Trophoblast cell (in vitro differentiated cells and primary cell): Measurements from ENCODE around the gene ELK1.

ENCODE experiments used
- DNase-seq, 2 donors: peaks; one replicate each; pipeline ENCODE4 v3.0.0-alpha.2; 2016
- H2AFZ ChIP-seq: 2 replicates; pipeline ENCODE4 v1.6.1; 2013; ENCODE audit warnings: low read length, moderate library complexity, mild to moderate bottlenecking; ENCODE audit not compliant: insufficient read depth, poor library complexity
- H2AK5ac ChIP-seq: 2 replicates; pipeline ENCODE4 v1.6.1; 2013; ENCODE audit warnings: mild to moderate bottlenecking, low read length
- H2BK120ac ChIP-seq: 2 replicates; pipeline ENCODE4 v1.6.1; 2013; ENCODE audit warnings: low read length, mild to moderate bottlenecking, moderate library complexity; ENCODE audit not compliant: insufficient read depth, poor library complexity
- H2BK12ac ChIP-seq: 2 replicates; pipeline ENCODE4 v1.6.1; 2013; ENCODE audit warnings: mild to moderate bottlenecking, low read length, moderate library complexity
- H2BK5ac ChIP-seq: 2 replicates; pipeline ENCODE4 v1.6.1; 2013; ENCODE audit warnings: low read length, low read depth, moderate library complexity, mild to moderate bottlenecking; ENCODE audit not compliant: poor library complexity
- H3K14ac ChIP-seq: 2 replicates; pipeline ENCODE4 v1.6.1; 2013; ENCODE audit warnings: mild to moderate bottlenecking, low read length
- H3K18ac ChIP-seq: 2 replicates; pipeline ENCODE4 v1.6.1; 2013; ENCODE audit warnings: mild to moderate bottlenecking, low read length
- H3K23ac ChIP-seq: 2 replicates; pipeline ENCODE4 v1.6.1; 2013; ENCODE audit warnings: low read length
- H3K27ac ChIP-seq: 2 replicates; pipeline ENCODE4 v1.5.1; 2013; ENCODE audit warnings: low read depth, mild to moderate bottlenecking, inconsistent platforms, low read length, moderate library complexity
- H3K27me3 ChIP-seq: 2 replicates; pipeline ENCODE4 v1.6.1; 2013; ENCODE audit warnings: inconsistent platforms, mild to moderate bottlenecking, low read length, moderate library complexity; ENCODE audit not compliant: insufficient read depth
- H3K36me3 ChIP-seq, 2 experiments: 1 replicate in 1 of 2; 2 replicates in 1 of 2; pipeline ENCODE4 v1.6.1; 2013; ENCODE audit warnings: low read length in 2 of 2, mild to moderate bottlenecking in 2 of 2, moderate library complexity in 1 of 2; ENCODE audit not compliant: insufficient read depth in 2 of 2, control insufficient read depth in 1 of 2
- H3K4ac ChIP-seq: 2 replicates; pipeline ENCODE4 v1.6.1; 2013; ENCODE audit warnings: low read depth, mild to moderate bottlenecking, low read length, moderate library complexity
- H3K4me1 ChIP-seq, 2 experiments: 1 replicate in 1 of 2; 2 replicates in 1 of 2; pipeline ENCODE4 v1.6.1; 2013; ENCODE audit warnings: low read length in 2 of 2, mild to moderate bottlenecking in 2 of 2, moderate library complexity in 1 of 2; ENCODE audit not compliant: insufficient read depth in 2 of 2, control insufficient read depth in 1 of 2
- H3K4me2 ChIP-seq: 2 replicates; pipeline ENCODE4 v1.6.1; 2013; ENCODE audit warnings: inconsistent platforms, mild to moderate bottlenecking, low read length, moderate library complexity
- H3K4me3 ChIP-seq: 2 replicates; pipeline ENCODE4 v1.5.1; 2013; ENCODE audit warnings: mild to moderate bottlenecking, low read depth, low read length, inconsistent platforms
- H3K79me1 ChIP-seq: one replicate; pipeline ENCODE4 v1.6.1; 2013; ENCODE audit warnings: low read length
- H3K79me2 ChIP-seq: 2 replicates; pipeline ENCODE4 v1.6.1; 2013; ENCODE audit warnings: low read length, mild to moderate bottlenecking; ENCODE audit not compliant: control insufficient read depth, insufficient read depth, poor library complexity
- H3K9ac ChIP-seq: 2 replicates; pipeline ENCODE4 v1.6.1; 2013; ENCODE audit warnings: mild to moderate bottlenecking, low read length
- H3K9me3 ChIP-seq: 2 replicates; pipeline ENCODE4 v1.6.1; 2013; ENCODE audit warnings: low read depth, mild to moderate bottlenecking, control low read depth, inconsistent platforms, low read length; ENCODE audit not compliant: insufficient read depth
- H4K12ac ChIP-seq: 2 replicates; pipeline ENCODE4 v1.6.1; 2013; ENCODE audit warnings: low read depth, mild to moderate bottlenecking, low read length, moderate library complexity
- H4K8ac ChIP-seq: 2 replicates; pipeline ENCODE4 v1.6.1; 2013; ENCODE audit warnings: low read depth, mild to moderate bottlenecking, low read length, moderate library complexity
- H4K91ac ChIP-seq: one replicate; pipeline ENCODE4 v1.6.1; 2013; ENCODE audit warnings: low read depth, mild to moderate bottlenecking, low read length, moderate library complexity
- WGBS: extraction: QIAGEN DNeasy Blood & Tissue Kit; methylation state at CpG from one replicate; pipeline ENCODE4 v1.1.7; 2013; ENCODE audit warnings: missing lambda C conversion rate; ENCODE audit not compliant: insufficient read length, insufficient coverage; ENCODE audit errors: extremely low coverage; 5-methylcytosine and 5-hydroxymethylcytosine counted together

ELK1 gene

DNA sequence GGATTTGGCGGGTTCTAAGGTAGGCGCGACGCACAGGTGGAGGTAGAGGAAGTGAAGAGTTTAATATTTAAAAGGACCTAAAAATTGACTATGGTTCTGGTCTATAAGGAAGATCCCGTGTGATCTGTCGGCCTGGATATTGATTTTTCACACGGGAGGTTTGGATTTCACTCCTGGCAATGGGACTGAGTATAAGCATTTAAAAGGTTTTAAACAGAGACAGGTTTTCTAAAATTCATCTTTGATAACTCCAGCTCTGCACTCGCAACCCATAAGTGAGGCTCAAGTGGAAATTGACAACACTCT, 9.0 kb upstream of the ELK1 start:
- no CpG with 5 or more reads among the region's 8 CpGs for WGBS

DNA sequence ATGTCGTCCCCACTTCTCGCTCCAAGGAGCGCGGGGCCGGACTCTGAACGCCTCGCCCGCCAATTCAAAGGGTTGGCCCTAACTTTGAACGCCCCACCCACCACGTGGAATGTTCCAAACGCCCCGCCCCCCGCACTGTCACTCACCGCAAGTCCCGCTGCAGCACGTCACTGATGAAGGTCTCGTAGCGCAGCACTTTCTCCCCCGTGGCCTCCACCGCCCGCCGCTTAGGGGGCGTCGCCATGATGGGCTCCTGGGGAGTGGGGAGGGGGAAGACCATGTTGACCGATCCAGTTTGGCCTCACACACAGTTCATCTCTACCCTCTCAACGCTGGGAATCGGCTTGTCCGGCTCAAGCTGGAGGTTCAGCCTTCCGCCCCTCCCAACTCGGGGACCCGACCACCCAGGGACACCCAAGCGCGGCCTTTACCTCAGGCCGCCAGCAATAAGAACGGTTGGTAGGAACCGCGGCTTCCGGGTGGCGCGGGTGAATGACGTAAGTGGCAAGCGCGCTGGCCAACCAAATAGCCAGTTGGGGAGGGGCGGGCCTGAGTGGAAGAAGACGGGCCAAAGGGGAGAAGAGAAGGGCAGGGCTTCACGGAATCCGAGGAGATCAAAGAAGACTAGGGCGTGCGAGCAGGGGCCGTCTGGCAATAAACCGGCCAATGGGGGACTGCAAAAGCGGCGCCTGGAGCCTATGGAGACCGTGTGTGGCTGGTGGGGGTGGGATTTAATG, 8.5 kb upstream of the ELK1 start, which contains the start of gene UXT:
TSS of gene UXT (minus strand) at position 497 of the 737 bp plus-strand sequence. CDS start at position 244, 253 bp downstream.
- Histone ChIP-seq H3K9me3 (no peaks in the 10 kb centered on the region), H2AK5ac (no peak within 1 kb of the TSS), H3K9ac (peak within 1 kb of the TSS; percentile 93), H3K27me3 (no peaks in the 10 kb centered on the region), H3K14ac (peak within 1 kb of the TSS; percentile 95), H2BK120ac (peak within 1 kb of the TSS; percentile 85), H3K4me3 (peak within 1 kb of the TSS; percentile 88), H2BK12ac (no peak within 1 kb of the TSS), H3K79me2 (no peaks in the 10 kb centered on the region), H3K79me1 (peaks cover 4% of the 10 kb centered on the region), H3K36me3 (peaks cover 4 to 16% of the 10 kb centered on the region in 2 experiments), H3K4me1 (peaks cover 0 to 3% of the 10 kb centered on the region in 2 experiments), H3K23ac (no peak within 1 kb of the TSS), H2AFZ (peak within 1 kb of the TSS; percentile 54), H4K8ac (peak within 1 kb of the TSS; percentile 94), H3K4me2 (peak within 1 kb of the TSS; percentile 54), H4K91ac (peak within 1 kb of the TSS; percentile 75), H3K18ac (peak within 1 kb of the TSS; percentile 76), H4K12ac (peak within 1 kb of the TSS; percentile 66), H3K4ac (no peak within 1 kb of the TSS), H2BK5ac (peak within 1 kb of the TSS; percentile 36), H3K27ac (peak within 1 kb of the TSS; percentile 86)
- no CpG with 5 or more reads among the region's 54 CpGs for WGBS
- DNase-seq, result peak; percentile 83 to 87

More for the DNA sequence above, 9.0 kb upstream of the ELK1 start:
- Histone ChIP-seq H3K4me3 (no peak overlapping the region), H3K36me3 (peaks cover 4 to 16% of the 10 kb centered on the region in 2 experiments), H3K9me3 (no peaks in the 10 kb centered on the region), H3K9ac (no peak overlapping the region), H4K91ac (no peak overlapping the region), H2AK5ac (no peak overlapping the region), H4K12ac (peak overlapping the region; percentile 66), H2BK120ac (no peak overlapping the region), H3K18ac (no peak overlapping the region), H3K4me2 (peak overlapping the region; percentile 54), H3K27ac (peak overlapping the region; percentile 86), H3K79me1 (peaks cover 4% of the 10 kb centered on the region), H3K23ac (no peak overlapping the region), H2BK12ac (no peak overlapping the region), H2BK5ac (no peak overlapping the region), H3K4me1 (peaks cover 0 to 3% of the 10 kb centered on the region in 2 experiments), H3K79me2 (no peaks in the 10 kb centered on the region), H3K4ac (no peak overlapping the region), H3K14ac (no peak overlapping the region), H2AFZ (no peak overlapping the region), H4K8ac (peak overlapping the region; percentile 70), H3K27me3 (no peaks in the 10 kb centered on the region)
- no peak for DNase-seq

GRCh38 chrX:47658301-47658683, 7.9 kb upstream of the ELK1 start:
- H3K14ac ChIP-seq, result peak overlapping the region; percentile 70
- no peak overlapping the region for H2BK5ac ChIP-seq
- peaks cover 4% of the 10 kb centered on the region for H3K79me1 ChIP-seq
- no peak overlapping the region for H2BK120ac ChIP-seq
- no peak overlapping the region for H3K23ac ChIP-seq
- no peak for DNase-seq
- H2AK5ac ChIP-seq, result no peak overlapping the region
- H3K18ac ChIP-seq, result no peak overlapping the region
- no peak overlapping the region for H3K9ac ChIP-seq
- H4K91ac ChIP-seq, result peak overlapping the region; percentile 75
- H2AFZ ChIP-seq, result peak overlapping the region; percentile 54
- H3K9me3 ChIP-seq, result no peaks in the 10 kb centered on the region
- peak overlapping the region; percentile 49 for H3K4me2 ChIP-seq
- H2BK12ac ChIP-seq, result no peak overlapping the region
- no CpG with 5 or more reads among the region's 13 CpGs for WGBS
- peak overlapping the region; percentile 88 for H3K4me3 ChIP-seq
- peak overlapping the region; percentile 94 for H4K8ac ChIP-seq
- no peak overlapping the region for H3K27ac ChIP-seq
- no peaks in the 10 kb centered on the region for H3K79me2 ChIP-seq
- H3K27me3 ChIP-seq, result no peaks in the 10 kb centered on the region
- peaks cover 4 to 16% of the 10 kb centered on the region in 2 experiments for H3K36me3 ChIP-seq
- H3K4me1 ChIP-seq, result peaks cover 0 to 3% of the 10 kb centered on the region in 2 experiments
- no peak overlapping the region for H3K4ac ChIP-seq
- H4K12ac ChIP-seq, result peak overlapping the region; percentile 54

- peak overlapping the region; percentile 23 for H3K4me3 ChIP-seq
- H2BK120ac ChIP-seq, result no peak overlapping the region
- no peak overlapping the region for H2AFZ ChIP-seq
- peaks cover 3% of the 10 kb centered on the region for H3K79me2 ChIP-seq
- no peak overlapping the region for H3K4ac ChIP-seq
- H3K27ac ChIP-seq, result no peak overlapping the region
- no peak overlapping the region for H2BK12ac ChIP-seq
- no peak overlapping the region for H4K91ac ChIP-seq
- no peak overlapping the region for H4K8ac ChIP-seq
- no peak overlapping the region for H3K14ac ChIP-seq
- H3K4me2 ChIP-seq, result peak overlapping the region; percentile 81
- H3K18ac ChIP-seq, result no peak overlapping the region
- no peak overlapping the region for H2AK5ac ChIP-seq
- DNase-seq, result no peak
- H3K27me3 ChIP-seq, result no peaks in the 10 kb centered on the region
- H3K79me1 ChIP-seq, result peaks cover 6% of the 10 kb centered on the region
- peaks cover 2 to 9% of the 10 kb centered on the region in 2 experiments for H3K36me3 ChIP-seq
- H2BK5ac ChIP-seq, result no peak overlapping the region
- H3K23ac ChIP-seq, result no peak overlapping the region
- H4K12ac ChIP-seq, result no peak overlapping the region
- WGBS, result no CpG with 5 or more reads among the region's 19 CpGs
- peaks cover 4 to 6% of the 10 kb centered on the region in 2 experiments for H3K4me1 ChIP-seq
- H3K9ac ChIP-seq, result no peak overlapping the region
- H3K9me3 ChIP-seq, result no peaks in the 10 kb centered on the region
Measured at GRCh38 chrX:47651043-47651905, 911 bp upstream of the ELK1 start.
